Measurements from ENCODE around the gene NOD1.

Gene NOD1

GRCh38 chr7:30468791-30469190, 9.8 kb downstream of the NOD1 start:
- DNase-seq, result no peak

- no peak for DNase-seq
Observed at GRCh38 chr7:30468041-30468440, 10.5 kb downstream of the NOD1 start.

- no peak for DNase-seq
Observed at GRCh38 chr7:30467271-30467670, 11.3 kb downstream of the NOD1 start.

GRCh38 chr7:30466266-30466665, 12.3 kb downstream of the NOD1 start:
- no peak for DNase-seq

GRCh38 chr7:30465811-30466180, 12.8 kb downstream of the NOD1 start:
- no peak for DNase-seq

- DNase-seq, result no peak
Observed at GRCh38 chr7:30465046-30465810, 13.4 kb downstream of the NOD1 start.

- DNase-seq, result no peak
Observed at GRCh38 chr7:30464231-30464671, 14.3 kb downstream of the NOD1 start.

GRCh38 chr7:30463405-30464145, 15.0 kb downstream of the NOD1 start:
- DNase-seq, result no peak

- DNase-seq, result no peak
Observed at GRCh38 chr7:30462179-30462578, 16.4 kb downstream of the NOD1 start.

- no peak for DNase-seq
Observed at GRCh38 chr7:30460246-30460633, 18.3 kb downstream of the NOD1 start.

- DNase-seq, result no peak
Observed at GRCh38 chr7:30459591-30460245, 18.9 kb downstream of the NOD1 start.

- DNase-seq, result no peak
Observed at GRCh38 chr7:30458311-30458710, 20.3 kb downstream of the NOD1 start.

- no peak for DNase-seq
Observed at GRCh38 chr7:30453921-30454320, 24.7 kb downstream of the NOD1 start.

- DNase-seq, result no peak
Observed at GRCh38 chr7:30453016-30453415, 25.6 kb downstream of the NOD1 start.

GRCh38 chr7:30452280-30452930, 26.2 kb downstream of the NOD1 start:
- DNase-seq, result no peak

GRCh38 chr7:30451539-30452279, 26.9 kb downstream of the NOD1 start:
- no peak for DNase-seq

- DNase-seq, result no peak
Observed at GRCh38 chr7:30450983-30451497, 27.5 kb downstream of the NOD1 start.

- no peak for DNase-seq
Observed at GRCh38 chr7:30450240-30450982, 28.2 kb downstream of the NOD1 start.

- no peak for DNase-seq
Observed at GRCh38 chr7:30448461-30449189, 30.0 kb downstream of the NOD1 start.

- no peak for DNase-seq
Observed at GRCh38 chr7:30447466-30447865, 31.1 kb downstream of the NOD1 start.

GRCh38 chr7:30446266-30446665, 32.3 kb downstream of the NOD1 start:
- DNase-seq, result no peak

Data from NCI-H82 (cell line).